ENCODE results near the gene HCN2. TPM values are rescaled to one million over a fixed set of nuclear protein-coding genes. Genes with fewer than 3 reads are reported as not detected.
A peak's percentile ranks its signal among the peaks of the same experiment; 100 is the strongest.

Gene HCN2
- total and polyA plus RNA-seq, 2 of the 8 experiments (the other 6 are each of a cell fraction or from before 2014, with no cell fraction given) = 1.0 to 4.0 TPM

- Histone ChIP-seq H3K4me1 (replicated peaks in 1 of 4; ENCODE audit: control insufficient read depth in 3 of 4, insufficient read depth in 4 of 4, low read length in 3 of 4) (no peaks in the 10 kb centered on the region), H4K91ac (replicated peaks; ENCODE audit: insufficient read length, low read length) (no peak overlapping the region), H3K9me3 (ENCODE audit: insufficient read depth in 2 of 2, low read depth in 1 of 2, low read length in 1 of 2) (no peaks in the 10 kb centered on the region), H3K23me2 (ENCODE audit: low read depth, low read length) (no peaks in the 10 kb centered on the region), H3K36me3 (ENCODE audit: control insufficient read depth in 2 of 4, insufficient read depth in 4 of 4, low read length in 3 of 4) (peaks cover 2 to 70% (median 20%) of the 10 kb centered on the region in 4 experiments; a peak in 6 of 8 replicates), H3K18ac (ENCODE audit: extremely low read depth, low read length) (no peak overlapping the region), H2BK20ac (ENCODE audit: low read length) (no peak overlapping the region), H2BK15ac (ENCODE audit: low read length) (no peak overlapping the region), H4K5ac (ENCODE audit: insufficient read length, low read depth, low read length) (no peak overlapping the region), H3K23ac (ENCODE audit: insufficient read length) (no peak overlapping the region), H3K79me2 (ENCODE audit: control insufficient read depth in 1 of 2, insufficient read depth in 2 of 2, low read length in 2 of 2) (peaks cover 0 to 22% of the 10 kb centered on the region in 2 experiments; a peak in 3 of 4 replicates), H3K79me1 (ENCODE audit: low read depth, low read length) (peaks cover 6% of the 10 kb centered on the region; the same call in 1 of the 2 replicates), H3K4ac (replicated peaks; ENCODE audit: insufficient read length, low read depth, low read length) (no peak overlapping the region), H2BK5ac (ENCODE audit: low read depth, low read length) (no peak overlapping the region), H3K27ac (ENCODE audit: low read depth, low read length) (no peak overlapping the region), H2AK5ac (ENCODE audit: low read depth, low read length) (no peak overlapping the region), H3K9ac (replicated peaks in 1 of 4; ENCODE audit: extremely low read depth in 1 of 4, low read depth in 3 of 4, low read length in 3 of 4) (no peak overlapping the region), H2BK12ac (ENCODE audit: low read depth, low read length) (no peak overlapping the region), H3K4me3 (ENCODE audit: extremely low read depth in 1 of 4, insufficient read depth in 2 of 4, low read depth in 3 of 4, low read length in 4 of 4) (no peak overlapping the region), H4K20me1 (replicated peaks in 1 of 2; ENCODE audit: control insufficient read depth in 1 of 2, insufficient read depth in 2 of 2, low read length in 2 of 2) (peaks cover 21 to 27% of the 10 kb centered on the region in 2 experiments), H3K27me3 (replicated peaks in 1 of 4; ENCODE audit: control insufficient read depth in 3 of 4, extremely low read depth in 1 of 4, insufficient read depth in 3 of 4, low read length in 3 of 4) (no peaks in the 10 kb centered on the region), H4K8ac (ENCODE audit: extremely low read depth, insufficient read depth, low read length) (peak overlapping the region; percentile 25; the same call in 1 of the 2 replicates), H3K14ac (ENCODE audit: insufficient read length) (no peak overlapping the region), H2BK120ac (replicated peaks; ENCODE audit: low read depth, low read length) (no peak overlapping the region), H3K56ac (replicated peaks; ENCODE audit: insufficient read length, low read depth, low read length) (no peak overlapping the region), H3K4me2 (ENCODE audit: insufficient read depth in 1 of 2, low read depth in 2 of 2, low read length in 2 of 2) (no peak overlapping the region), H2AFZ (ENCODE audit: low read length) (no peak overlapping the region)
- ChIA-PET CTCF (ENCODE audit: partially characterized antibody) (interaction anchor here (1.8 kb wide), 1 partner anchor 14 kb away, joined by 4 read pairs; no protein-coding TSS in a partner anchor), POLR2A (ENCODE audit: partially characterized antibody) (interaction anchor here (0.5 to 2.3 kb wide), 4 partner anchors 7 to 17 kb away, joined by 3 to 9 read pairs (median 3); partner anchors contain the start of gene RNF126)
- DNase-seq (ENCODE audit: low read depth in 1 of 2, low spot score in 2 of 2) (no peak), FAIRE-seq (no peak)
- TF ChIP-seq TCF12 (IDR thresholded peaks at IDR 0.05; ENCODE audit: low read depth, low read length) (no peak), TBP (IDR thresholded peaks at IDR 0.05; ENCODE audit: low read depth, low read length) (no peak), CHD1 (IDR thresholded peaks at IDR 0.05; ENCODE audit: low read depth, low read length) (no peak)
- 90% methylated on average over 18 of the region's 53 CpGs; no CpG with 5 or more reads in 1 of the 2 experiments for WGBS, 2 experiments (ENCODE audit: extremely low coverage in 1 of 2, insufficient coverage in 1 of 2, insufficient read length in 1 of 2, insufficient replicate concordance in 2 of 2, low coverage in 1 of 2, low lambda C conversion rate in 2 of 2, missing lambda C conversion rate in 1 of 2)
Measured at GRCh38 chr19:648904-649801, 59.5 kb downstream of the HCN2 start.
